Neural cell (in vitro differentiated cells): ENCODE measurements around the gene ANK2. TPM values are rescaled to one million over a fixed set of nuclear protein-coding genes. Genes with fewer than 3 reads are reported as not detected.

Experiments used
- H2AFZ ChIP-seq: fragments of 200-600, 300-800 bp; sonication (generic), shearing (Covaris generic); 2 replicates; pipeline ENCODE4 v1.6.0; 2014; ENCODE audit warnings: low read depth, mild to moderate bottlenecking, antibody characterized with exemption, low read length, moderate library complexity
- H3F3A ChIP-seq: fragments of 200-600 bp; shearing (Covaris generic); 2 replicates; pipeline ENCODE4 v1.6.1; 2016; ENCODE audit warnings: mild to moderate bottlenecking, moderate library complexity, mixed read lengths, antibody characterized with exemption, low read length; ENCODE audit not compliant: insufficient read depth, poor library complexity, severe bottlenecking
- H3K27ac ChIP-seq: fragments of 200-600, 300-800 bp; sonication (generic), shearing (Covaris generic); 2 replicates; pipeline ENCODE4 v1.5.1; 2014; ENCODE audit warnings: mild to moderate bottlenecking, low read length, moderate library complexity
- H3K27me3 ChIP-seq: fragments of 300-800, 200-600 bp; sonication (generic), shearing (Covaris generic); 2 replicates; pipeline ENCODE4 v1.6.0; 2014; ENCODE audit warnings: mild to moderate bottlenecking, low read depth, low read length, moderate library complexity; ENCODE audit not compliant: insufficient read depth
- H3K36me3 ChIP-seq: fragments of 300-800, 200-600 bp; sonication (generic), shearing (Covaris generic); 2 replicates; pipeline ENCODE4 v1.5.1; 2014; ENCODE audit warnings: mild to moderate bottlenecking, antibody characterized with exemption, low read length, moderate library complexity; ENCODE audit not compliant: insufficient read depth
- H3K4me2 ChIP-seq: fragments of 300-800, 200-600 bp; sonication (generic), shearing (Covaris generic); 2 replicates; pipeline ENCODE4 v1.6.0; 2014; ENCODE audit warnings: mild to moderate bottlenecking, low read length
- H3K4me3 ChIP-seq: fragments of 300-800, 200-600 bp; sonication (generic), shearing (Covaris generic); 2 replicates; pipeline ENCODE4 v1.5.1; 2014; ENCODE audit warnings: mild to moderate bottlenecking, low read length, moderate library complexity
- H3K79me2 ChIP-seq: fragments of 200-600 bp; shearing (Covaris generic); replicated peaks from 2 replicates; pipeline ENCODE4 v1.6.0; 2014; ENCODE audit warnings: mild to moderate bottlenecking, low read length, moderate library complexity; ENCODE audit not compliant: insufficient read depth
- H3K9ac ChIP-seq: fragments of 300-800, 200-600 bp; sonication (generic), shearing (Covaris generic); 2 replicates; pipeline ENCODE4 v1.6.1; 2016; ENCODE audit warnings: mild to moderate bottlenecking, low read length, mixed read lengths
- H3K9me2 ChIP-seq: fragments of 200-600 bp; shearing (Covaris generic); 2 replicates; pipeline ENCODE4 v1.6.1; 2016; ENCODE audit warnings: mild to moderate bottlenecking, low read length, mixed read lengths; ENCODE audit not compliant: insufficient read depth
- H3K9me3 ChIP-seq: fragments of 200-600, 300-800 bp; sonication (generic), shearing (Covaris generic); 2 replicates; pipeline ENCODE4 v1.6.1; 2016; ENCODE audit warnings: mild to moderate bottlenecking, mixed run types, low read length, moderate library complexity, mixed read lengths
- H4K20me1 ChIP-seq: fragments of 200-600 bp; shearing (Covaris generic); 2 replicates; pipeline ENCODE4 v1.6.1; 2016; ENCODE audit warnings: mild to moderate bottlenecking, mixed run types; ENCODE audit not compliant: insufficient read depth
- EP300 ChIP-seq: fragments of 450-650 bp; conservative IDR thresholded peaks from 2 replicates; pipeline ENCODE4 v1.6.1; 2014; ENCODE audit warnings: antibody characterized with exemption, mild to moderate bottlenecking, moderate library complexity; ENCODE audit not compliant: poor library complexity, severe bottlenecking
- EZH2 ChIP-seq: fragments of 200-600, 300-800 bp; shearing (Covaris generic), sonication (generic); IDR thresholded peaks from 2 replicates; pipeline ENCODE4 v1.6.1; 2014; ENCODE audit warnings: antibody characterized with exemption, low read length, borderline replicate concordance, mild to moderate bottlenecking; ENCODE audit not compliant: insufficient read depth, poor library complexity, severe bottlenecking
- MXI1 ChIP-seq: fragments of 450-650 bp; conservative IDR thresholded peaks from 2 replicates; pipeline ENCODE4 v1.6.1; 2014; ENCODE audit warnings: antibody characterized with exemption, mild to moderate bottlenecking; ENCODE audit not compliant: poor library complexity, severe bottlenecking
- POLR2AphosphoS5 ChIP-seq: IDR thresholded peaks from 2 replicates; pipeline ENCODE4 v1.6.1; 2012
- RAD21 ChIP-seq: fragments of 450-650 bp; conservative IDR thresholded peaks from 2 replicates; pipeline ENCODE4 v1.6.1; 2014; ENCODE audit warnings: antibody characterized with exemption, mild to moderate bottlenecking, moderate library complexity
- SMC3 ChIP-seq: fragments of 450-650 bp; conservative IDR thresholded peaks from 2 replicates; pipeline ENCODE4 v1.6.1; 2014; ENCODE audit warnings: antibody characterized with exemption, mild to moderate bottlenecking, moderate library complexity; ENCODE audit not compliant: poor library complexity
- TAF1 ChIP-seq: IDR thresholded peaks from 2 replicates; pipeline ENCODE4 v1.6.1; 2012; ENCODE audit warnings: low read depth
- polyA plus RNA-seq: library from polyadenylated mRNA; depleted of rRNA; stranded (reverse); fragments of >200 nt; gene quantifications from 2 replicates; pipeline ENCODE4 v1.2.3, GENCODE V29; 2014
- TF ChIP-seq, protein P1 (sequence below): fragments of 450-650 bp; IDR thresholded peaks from 2 replicates; pipeline ENCODE4 v1.5.1; 2014; ENCODE audit warnings: antibody characterized with exemption, mild to moderate bottlenecking, moderate library complexity; ENCODE audit not compliant: poor library complexity, severe bottlenecking
- TF ChIP-seq, protein P2 (sequence below): IDR thresholded peaks from 2 replicates; pipeline ENCODE4 v1.6.1; 2012; ENCODE audit warnings: borderline replicate concordance

The ANK2 gene
- polyA plus RNA-seq, 1 donor from 2014 or later = 52.0 TPM

DNA sequence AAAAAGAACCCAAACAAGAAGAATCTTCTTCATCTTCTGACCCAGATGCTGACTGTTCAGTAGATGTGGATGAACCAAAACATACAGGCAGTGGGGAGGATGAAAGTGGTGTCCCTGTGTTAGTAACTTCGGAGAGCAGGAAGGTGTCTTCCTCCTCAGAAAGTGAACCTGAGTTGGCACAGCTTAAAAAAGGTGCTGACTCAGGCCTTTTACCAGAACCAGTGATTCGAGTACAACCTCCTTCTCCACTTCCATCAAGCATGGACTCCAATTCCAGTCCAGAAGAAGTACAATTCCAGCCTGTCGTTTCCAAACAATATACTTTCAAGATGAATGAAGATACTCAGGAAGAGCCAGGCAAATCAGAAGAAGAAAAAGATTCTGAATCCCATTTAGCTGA lies 307.0 kb downstream of the ANK2 start:
- Histone ChIP-seq H4K20me1 (no peaks in the 10 kb centered on the region), H3K79me2 (no peaks in the 10 kb centered on the region), H3K4me2 (no peak overlapping the region), H2AFZ (no peak overlapping the region), H3K9ac (no peak overlapping the region), H3K27me3 (no peaks in the 10 kb centered on the region), H3F3A (no peaks in the 10 kb centered on the region), H3K27ac (no peak overlapping the region), H3K36me3 (peaks cover 19% of the 10 kb centered on the region), H3K9me3 (peaks cover 4% of the 10 kb centered on the region), H3K4me3 (no peak overlapping the region), H3K9me2 (no peaks in the 10 kb centered on the region)
- TF ChIP-seq, protein P1, sequence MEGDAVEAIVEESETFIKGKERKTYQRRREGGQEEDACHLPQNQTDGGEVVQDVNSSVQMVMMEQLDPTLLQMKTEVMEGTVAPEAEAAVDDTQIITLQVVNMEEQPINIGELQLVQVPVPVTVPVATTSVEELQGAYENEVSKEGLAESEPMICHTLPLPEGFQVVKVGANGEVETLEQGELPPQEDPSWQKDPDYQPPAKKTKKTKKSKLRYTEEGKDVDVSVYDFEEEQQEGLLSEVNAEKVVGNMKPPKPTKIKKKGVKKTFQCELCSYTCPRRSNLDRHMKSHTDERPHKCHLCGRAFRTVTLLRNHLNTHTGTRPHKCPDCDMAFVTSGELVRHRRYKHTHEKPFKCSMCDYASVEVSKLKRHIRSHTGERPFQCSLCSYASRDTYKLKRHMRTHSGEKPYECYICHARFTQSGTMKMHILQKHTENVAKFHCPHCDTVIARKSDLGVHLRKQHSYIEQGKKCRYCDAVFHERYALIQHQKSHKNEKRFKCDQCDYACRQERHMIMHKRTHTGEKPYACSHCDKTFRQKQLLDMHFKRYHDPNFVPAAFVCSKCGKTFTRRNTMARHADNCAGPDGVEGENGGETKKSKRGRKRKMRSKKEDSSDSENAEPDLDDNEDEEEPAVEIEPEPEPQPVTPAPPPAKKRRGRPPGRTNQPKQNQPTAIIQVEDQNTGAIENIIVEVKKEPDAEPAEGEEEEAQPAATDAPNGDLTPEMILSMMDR = no peak
- TF ChIP-seq, protein P2, sequence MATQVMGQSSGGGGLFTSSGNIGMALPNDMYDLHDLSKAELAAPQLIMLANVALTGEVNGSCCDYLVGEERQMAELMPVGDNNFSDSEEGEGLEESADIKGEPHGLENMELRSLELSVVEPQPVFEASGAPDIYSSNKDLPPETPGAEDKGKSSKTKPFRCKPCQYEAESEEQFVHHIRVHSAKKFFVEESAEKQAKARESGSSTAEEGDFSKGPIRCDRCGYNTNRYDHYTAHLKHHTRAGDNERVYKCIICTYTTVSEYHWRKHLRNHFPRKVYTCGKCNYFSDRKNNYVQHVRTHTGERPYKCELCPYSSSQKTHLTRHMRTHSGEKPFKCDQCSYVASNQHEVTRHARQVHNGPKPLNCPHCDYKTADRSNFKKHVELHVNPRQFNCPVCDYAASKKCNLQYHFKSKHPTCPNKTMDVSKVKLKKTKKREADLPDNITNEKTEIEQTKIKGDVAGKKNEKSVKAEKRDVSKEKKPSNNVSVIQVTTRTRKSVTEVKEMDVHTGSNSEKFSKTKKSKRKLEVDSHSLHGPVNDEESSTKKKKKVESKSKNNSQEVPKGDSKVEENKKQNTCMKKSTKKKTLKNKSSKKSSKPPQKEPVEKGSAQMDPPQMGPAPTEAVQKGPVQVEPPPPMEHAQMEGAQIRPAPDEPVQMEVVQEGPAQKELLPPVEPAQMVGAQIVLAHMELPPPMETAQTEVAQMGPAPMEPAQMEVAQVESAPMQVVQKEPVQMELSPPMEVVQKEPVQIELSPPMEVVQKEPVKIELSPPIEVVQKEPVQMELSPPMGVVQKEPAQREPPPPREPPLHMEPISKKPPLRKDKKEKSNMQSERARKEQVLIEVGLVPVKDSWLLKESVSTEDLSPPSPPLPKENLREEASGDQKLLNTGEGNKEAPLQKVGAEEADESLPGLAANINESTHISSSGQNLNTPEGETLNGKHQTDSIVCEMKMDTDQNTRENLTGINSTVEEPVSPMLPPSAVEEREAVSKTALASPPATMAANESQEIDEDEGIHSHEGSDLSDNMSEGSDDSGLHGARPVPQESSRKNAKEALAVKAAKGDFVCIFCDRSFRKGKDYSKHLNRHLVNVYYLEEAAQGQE = no peak
- TF ChIP-seq EP300 = no peak
- no peak for TF ChIP-seq POLR2AphosphoS5
- no peak for TF ChIP-seq RAD21
- no peak for TF ChIP-seq SMC3
- TF ChIP-seq MXI1 = no peak
- no peak for TF ChIP-seq EZH2
- no peak for TF ChIP-seq TAF1

DNA sequence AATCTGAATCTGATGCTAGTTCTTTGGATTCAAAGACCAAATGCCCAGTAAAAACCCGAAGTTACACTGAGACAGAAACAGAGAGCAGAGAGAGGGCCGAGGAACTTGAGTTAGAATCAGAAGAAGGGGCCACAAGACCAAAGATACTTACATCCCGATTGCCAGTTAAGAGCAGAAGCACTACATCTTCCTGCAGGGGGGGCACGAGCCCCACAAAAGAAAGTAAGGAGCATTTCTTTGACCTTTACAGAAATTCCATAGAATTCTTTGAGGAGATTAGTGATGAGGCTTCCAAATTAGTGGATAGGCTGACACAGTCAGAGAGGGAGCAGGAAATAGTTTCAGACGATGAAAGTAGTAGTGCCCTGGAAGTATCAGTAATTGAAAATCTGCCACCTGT lies 309.3 kb downstream of the ANK2 start:
- Histone ChIP-seq H3K9me2 (no peaks in the 10 kb centered on the region), H3K4me3 (no peak overlapping the region), H3K27ac (no peak overlapping the region), H3F3A (no peaks in the 10 kb centered on the region), H2AFZ (no peak overlapping the region), H3K9me3 (peaks cover 4% of the 10 kb centered on the region), H3K27me3 (no peaks in the 10 kb centered on the region), H3K9ac (no peak overlapping the region), H3K4me2 (no peak overlapping the region), H3K36me3 (peaks cover 15% of the 10 kb centered on the region), H4K20me1 (no peaks in the 10 kb centered on the region), H3K79me2 (no peaks in the 10 kb centered on the region)
- TF ChIP-seq EP300 (no peak), EZH2 (no peak)
- TF ChIP-seq, protein P2 = no peak
